Upper lobe of right lung (tissue), 1 donor: Measurements from ENCODE around the gene ABI2. TPM values are rescaled to one million over a fixed set of nuclear protein-coding genes. Genes with fewer than 3 reads are reported as not detected.
"Not testable (repeated sequence)": the region's sequence is repeated elsewhere in the genome, so short reads cannot be mapped to it uniquely, and the experiment has no call there.

Experiments
- ATAC-seq: fragments of 200-7000 bp; cut with Tn5 transposase; one replicate; pipeline ENCODE4 v1.9.1; 2020; ENCODE audit warnings: mild to moderate bottlenecking, moderate library complexity
- DNase-seq: peaks from one replicate; pipeline ENCODE4 v3.0.0-alpha.2; 2020
- H3K27ac ChIP-seq: fragments of 200-600 bp; one replicate; pipeline ENCODE4 v1.8.0; 2022
- H3K27me3 ChIP-seq: fragments of 200-600 bp; one replicate; pipeline ENCODE4 v1.8.0; 2022; ENCODE audit warnings: mild to moderate bottlenecking
- H3K36me3 ChIP-seq: fragments of 200-600 bp; one replicate; pipeline ENCODE4 v1.8.0; 2022
- H3K4me1 ChIP-seq: fragments of 200-600 bp; one replicate; pipeline ENCODE4 v1.8.0; 2022
- H3K4me3 ChIP-seq: fragments of 200-600 bp; one replicate; pipeline ENCODE4 v1.8.0; 2022; ENCODE audit warnings: mild to moderate bottlenecking
- H3K9me3 ChIP-seq: fragments of 200-600 bp; one replicate; pipeline ENCODE4 v1.8.0; 2022
- CTCF ChIP-seq: fragments of 200-600 bp; IDR thresholded peaks from one replicate; pipeline ENCODE4 v1.8.0; 2022; ENCODE audit warnings: antibody characterized with exemption
- intact Hi-C: fragments of 100-400 bp; cut with DNase I; formaldehyde crosslinking; loops from one replicate; pipeline ENCODE4 v1.11.0; 2022
- total RNA-seq: library from RNA; stranded (reverse); fragmentation: NEBNext Ultra II Directional; extraction: Animal tissue kit (Norgen Biotek cat#: 25700); gene quantifications from one replicate; pipeline ENCODE4 v1.2.1, GENCODE V29; 2021
- donor health status: DM: no; HTN: yes; CAD: no; lungs with severe emphysema.

ABI2 gene
- total RNA-seq, 1 donor from 2014 or later = 46.3 TPM

- TF ChIP-seq CTCF = no peak
- ATAC-seq (no peak), DNase-seq (no peak)
- no peak overlapping the region for H3K4me3 ChIP-seq
- no peaks in the 10 kb centered on the region for H3K27me3 ChIP-seq
- H3K36me3 ChIP-seq = peaks cover 40% of the 10 kb centered on the region
- no peak overlapping the region for H3K27ac ChIP-seq
- no peaks in the 10 kb centered on the region for H3K9me3 ChIP-seq
- intact Hi-C loops = no loop called here
- H3K4me1 ChIP-seq = no peaks in the 10 kb centered on the region
These were observed 90.1 kb downstream of the ABI2 start for GRCh38 chr2:203418271-203418670.

GRCh38 chr2:203427061-203427460 is 98.9 kb downstream of the ABI2 start:
- DNase-seq (no peak), ATAC-seq (no peak)
- H3K36me3 ChIP-seq = peaks cover 43% of the 10 kb centered on the region
- H3K27me3 ChIP-seq = no peaks in the 10 kb centered on the region
- intact Hi-C loops = no loop called here
- no peak overlapping the region for H3K4me3 ChIP-seq
- no peaks in the 10 kb centered on the region for H3K4me1 ChIP-seq
- H3K27ac ChIP-seq = no peak overlapping the region
- H3K9me3 ChIP-seq = no peaks in the 10 kb centered on the region
- no peak for TF ChIP-seq CTCF

- intact Hi-C loops, H3K4me3 ChIP-seq, ATAC-seq, H3K27ac ChIP-seq, H3K9me3 ChIP-seq, H3K4me1 ChIP-seq, DNase-seq, H3K27me3 ChIP-seq: not testable (repeated sequence)
- peaks cover 27% of the 10 kb centered on the region for H3K36me3 ChIP-seq
These were observed 101.4 kb downstream of the ABI2 start for GRCh38 chr2:203429643-203430042.

GRCh38 chr2:203431391-203432185 is 103.4 kb downstream of the ABI2 start:
- Histone ChIP-seq H3K27ac (no peak overlapping the region), H3K4me1 (peaks cover 9% of the 10 kb centered on the region), H3K9me3 (no peaks in the 10 kb centered on the region), H3K36me3 (peaks cover 29% of the 10 kb centered on the region), H3K27me3 (no peaks in the 10 kb centered on the region), H3K4me3 (no peak overlapping the region)
- no peak for TF ChIP-seq CTCF
- intact Hi-C loops = no loop called here
- no peak for DNase-seq
- ATAC-seq = no peak

GRCh38 chr2:203432811-203433210 is 104.6 kb downstream of the ABI2 start:
- TF ChIP-seq CTCF = no peak
- intact Hi-C loops = no loop called here
- Histone ChIP-seq H3K27ac (no peak overlapping the region), H3K9me3 (no peaks in the 10 kb centered on the region), H3K4me1 (peaks cover 15% of the 10 kb centered on the region), H3K4me3 (no peak overlapping the region), H3K27me3 (no peaks in the 10 kb centered on the region), H3K36me3 (peaks cover 29% of the 10 kb centered on the region)
- no peak for ATAC-seq
- no peak for DNase-seq

- no peak for TF ChIP-seq CTCF
- ATAC-seq (no peak), DNase-seq (no peak)
- peaks cover 38% of the 10 kb centered on the region for H3K36me3 ChIP-seq
- H3K27me3 ChIP-seq = no peaks in the 10 kb centered on the region
- no peaks in the 10 kb centered on the region for H3K9me3 ChIP-seq
- intact Hi-C loops = no loop called here
- H3K27ac ChIP-seq = no peak overlapping the region
- H3K4me1 ChIP-seq = peaks cover 23% of the 10 kb centered on the region
- no peak overlapping the region for H3K4me3 ChIP-seq
These were observed 108.3 kb downstream of the ABI2 start for GRCh38 chr2:203436496-203436895.
